HG03558 (cell line): ENCODE results near the gene SERTAD2.

ENCODE experiments used
- ATAC-seq: cut with Tn5 transposase; IDR thresholded peaks from one replicate; pipeline ENCODE4 v1.9.1; 2021; ENCODE audit warnings: moderate number of reproducible peaks; ENCODE audit not compliant: unreplicated experiment; ENCODE audit errors: extremely low read depth

Gene SERTAD2

GRCh38 chr2:64677530-64677929 is 23.8 kb upstream of the SERTAD2 start:
- ATAC-seq = no peak

DNA sequence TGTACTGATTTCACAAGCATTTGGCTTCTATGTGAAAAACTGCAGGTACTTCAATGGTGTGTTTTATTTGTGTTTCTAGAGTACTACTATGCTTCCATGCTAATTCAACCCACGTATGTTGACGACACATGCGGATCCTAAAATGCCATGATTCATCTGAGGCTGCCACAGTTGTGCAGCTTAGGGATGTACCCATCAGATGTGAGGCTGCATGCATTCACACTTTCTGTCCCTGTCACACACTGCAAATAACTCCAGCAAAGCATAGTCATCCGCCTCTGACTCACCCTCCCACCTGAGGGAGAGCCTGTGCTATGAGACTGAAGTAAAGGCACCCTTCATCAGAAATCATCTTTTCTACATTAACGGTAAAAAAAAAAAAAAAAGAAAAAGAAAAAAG is 22.1 kb upstream of the SERTAD2 start:
- ATAC-seq = no peak

DNA sequence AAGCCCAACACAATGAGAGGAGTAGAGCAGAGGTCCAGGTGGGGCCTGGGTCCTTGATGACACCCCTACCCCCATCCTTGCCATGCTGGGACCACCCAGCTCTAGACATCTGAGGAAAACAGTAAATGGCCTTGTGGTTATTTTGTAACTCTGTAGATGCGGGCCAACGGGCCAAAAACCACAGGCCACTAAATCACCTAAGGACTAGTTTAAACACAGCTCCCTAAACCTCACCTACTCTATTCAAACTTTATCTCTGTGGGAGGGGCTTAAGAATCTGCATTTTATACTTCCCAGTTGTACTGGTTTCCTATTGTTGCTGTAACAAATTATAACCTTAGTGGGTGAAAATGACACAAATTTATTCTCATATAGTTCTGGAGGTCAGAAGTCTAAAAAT is 19.0 kb upstream of the SERTAD2 start:
- no peak for ATAC-seq

- ATAC-seq = no peak
These were observed 16.3 kb upstream of the SERTAD2 start for GRCh38 chr2:64670047-64670446.

GRCh38 chr2:64669288-64669687 is 15.6 kb upstream of the SERTAD2 start:
- no peak for ATAC-seq

DNA sequence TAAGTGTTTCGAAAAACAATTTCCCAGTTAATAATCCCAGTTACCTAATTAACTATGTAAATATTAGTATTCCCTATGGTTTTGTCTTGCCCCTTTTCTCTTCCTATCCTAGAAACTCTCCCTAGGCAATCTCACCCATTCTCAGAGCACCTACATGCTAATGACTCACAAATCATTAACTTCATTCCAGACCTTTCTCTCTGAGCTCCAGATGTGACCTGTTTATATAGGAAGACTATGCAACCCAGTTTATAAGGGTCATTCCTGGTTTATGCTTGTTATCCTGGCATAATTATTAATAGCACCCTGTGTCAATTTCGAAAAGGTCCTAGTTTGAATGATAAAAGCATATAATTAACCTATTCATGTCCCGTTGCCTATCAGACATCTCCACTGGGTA is 14.8 kb upstream of the SERTAD2 start:
- ATAC-seq = no peak

DNA sequence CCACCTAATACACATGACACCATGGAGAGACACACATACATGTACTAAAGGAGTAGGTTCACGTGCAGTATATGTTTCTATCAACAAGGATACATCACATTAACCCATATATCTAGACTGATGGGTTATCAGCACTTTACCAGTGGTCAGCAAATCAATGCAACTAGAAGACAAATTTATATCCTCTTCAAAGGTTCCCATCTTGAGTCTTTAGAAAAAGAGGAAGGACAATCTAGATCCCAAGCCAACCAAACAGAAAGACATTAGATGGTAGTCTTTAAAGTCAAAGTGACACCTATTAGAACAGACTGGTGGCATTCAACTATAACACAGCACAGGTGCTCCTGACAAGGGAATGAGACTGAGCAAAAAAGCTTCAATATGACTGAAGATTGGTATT is 13.8 kb upstream of the SERTAD2 start:
- no peak for ATAC-seq

- no peak for ATAC-seq
These were observed 13.2 kb upstream of the SERTAD2 start for GRCh38 chr2:64666810-64667438.

DNA sequence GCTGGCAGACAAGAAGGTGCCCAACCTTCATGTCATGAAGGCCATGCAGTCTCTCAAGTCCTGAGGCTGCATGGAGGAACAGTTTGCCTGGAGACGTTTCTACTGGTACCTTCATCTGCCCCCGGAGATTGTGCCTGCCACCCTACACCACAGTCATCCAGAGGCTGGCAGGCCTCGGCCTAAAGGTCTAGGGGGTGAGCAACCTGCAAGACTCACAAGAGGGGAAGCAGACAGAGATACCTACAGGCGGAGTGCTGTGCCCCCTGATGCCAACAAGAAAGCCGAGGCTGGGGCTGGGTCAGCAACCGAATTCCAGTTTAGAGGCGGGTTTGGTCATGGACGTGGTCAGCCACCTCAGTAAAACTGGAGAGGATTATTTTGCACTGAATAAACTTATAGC is 12.0 kb upstream of the SERTAD2 start:
- no peak for ATAC-seq

GRCh38 chr2:64663402-64663801 is 9.7 kb upstream of the SERTAD2 start:
- ATAC-seq = no peak

GRCh38 chr2:64661741-64662169 is 8.0 kb upstream of the SERTAD2 start:
- ATAC-seq = no peak

- ATAC-seq = no peak
These were observed 5.5 kb upstream of the SERTAD2 start for GRCh38 chr2:64659252-64659651.

- no peak for ATAC-seq
These were observed 4.6 kb upstream of the SERTAD2 start for GRCh38 chr2:64658269-64658668.

GRCh38 chr2:64657411-64657810 is 3.7 kb upstream of the SERTAD2 start:
- no peak for ATAC-seq

DNA sequence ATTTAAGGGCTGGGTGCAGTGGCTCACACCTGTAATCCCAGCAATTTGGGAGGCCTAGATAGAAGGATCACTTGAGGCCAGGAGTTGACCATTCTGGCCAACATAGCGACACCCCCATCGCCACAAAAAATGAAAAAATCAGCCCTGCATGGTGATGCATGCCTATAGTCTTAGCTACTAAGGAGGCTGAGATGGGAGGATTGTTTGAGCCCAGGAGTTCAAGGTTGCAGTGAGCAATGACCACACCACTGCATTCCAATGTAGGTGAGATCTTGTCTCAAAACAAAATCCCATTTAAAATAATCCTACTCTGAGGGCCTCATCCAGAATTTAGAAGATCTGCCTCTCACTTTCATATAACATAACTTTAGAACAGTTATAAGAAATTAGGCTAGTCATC is 2.7 kb upstream of the SERTAD2 start:
- ATAC-seq = no peak

GRCh38 chr2:64655873-64656272 is 2.2 kb upstream of the SERTAD2 start:
- no peak for ATAC-seq

GRCh38 chr2:64655018-64655664 is 1.4 kb upstream of the SERTAD2 start:
- ATAC-seq = no peak

- ATAC-seq = peak; percentile 14
These were observed 524 bp upstream of the SERTAD2 start for GRCh38 chr2:64654063-64654811.

DNA sequence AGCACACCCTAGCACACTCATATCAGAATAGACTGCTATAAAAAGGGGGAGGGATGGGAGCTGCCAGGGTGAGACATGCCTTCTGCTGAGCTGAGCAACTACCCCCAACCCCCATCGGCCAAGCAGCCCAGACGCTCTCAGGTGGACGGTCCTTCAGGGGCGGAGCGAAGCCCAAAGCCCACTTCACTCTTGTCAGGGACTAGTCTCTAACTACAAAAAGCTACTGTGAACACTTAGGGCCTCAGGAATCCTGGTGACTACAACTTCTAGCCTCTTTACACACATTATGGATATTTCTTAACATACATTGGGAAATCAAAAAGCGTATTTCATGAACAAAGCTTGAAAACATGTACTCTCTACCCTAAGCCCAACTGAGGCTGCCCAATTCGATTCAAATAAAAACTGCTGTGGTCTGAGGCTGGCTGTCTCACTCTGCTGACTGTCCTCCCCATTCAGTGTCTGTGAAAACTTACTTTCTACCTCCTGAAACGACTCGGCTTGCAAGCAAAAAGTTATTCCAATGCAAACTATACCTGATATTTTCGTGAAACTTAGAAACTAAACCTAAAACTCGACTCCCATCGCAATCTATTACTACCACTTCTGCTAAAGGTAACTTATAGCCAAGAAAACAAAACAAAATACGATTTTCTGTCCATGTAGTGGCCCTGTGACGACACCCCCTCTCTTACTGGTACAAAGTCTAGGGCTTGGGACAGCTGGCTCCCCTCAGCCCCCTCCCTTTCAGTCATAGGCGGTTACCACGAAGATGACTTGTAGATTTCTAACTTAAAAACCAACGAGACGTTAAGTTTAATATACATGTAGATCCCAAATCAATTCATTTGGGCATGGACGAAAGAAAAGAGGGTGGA is 1.2 kb downstream of the SERTAD2 start:
- ATAC-seq = no peak

- no peak for ATAC-seq
These were observed 2.1 kb downstream of the SERTAD2 start for GRCh38 chr2:64651590-64651989.
